Right renal cortex interstitium (tissue), 3 donors: ENCODE data around the gene ABHD17C. TPM values are rescaled to one million over a fixed set of nuclear protein-coding genes. Genes with fewer than 3 reads are reported as not detected.
"Not testable (repeated sequence)": the region's sequence is repeated elsewhere in the genome, so short reads cannot be mapped to it uniquely, and the experiment has no call there.

Experiments
- DNase-seq, 3 donors: peaks; one replicate each; pipeline ENCODE4 v3.0.0-alpha.2; 2013; ENCODE audit warnings: low read depth in 3 of 3, low spot score in 2 of 3
- polyA plus RNA-seq, 3 donors: library from polyadenylated mRNA; unstranded; fragments of 120-200 nt; gene quantifications; one replicate each; pipeline ENCODE4 v1.2.1, GENCODE V29; 2013; ENCODE audit not compliant: insufficient read length in 3 of 3

The ABHD17C gene
- 10 to 100 TPM; 34.5 to 38.4 (median 36.3) TPM for polyA plus RNA-seq

DNA sequence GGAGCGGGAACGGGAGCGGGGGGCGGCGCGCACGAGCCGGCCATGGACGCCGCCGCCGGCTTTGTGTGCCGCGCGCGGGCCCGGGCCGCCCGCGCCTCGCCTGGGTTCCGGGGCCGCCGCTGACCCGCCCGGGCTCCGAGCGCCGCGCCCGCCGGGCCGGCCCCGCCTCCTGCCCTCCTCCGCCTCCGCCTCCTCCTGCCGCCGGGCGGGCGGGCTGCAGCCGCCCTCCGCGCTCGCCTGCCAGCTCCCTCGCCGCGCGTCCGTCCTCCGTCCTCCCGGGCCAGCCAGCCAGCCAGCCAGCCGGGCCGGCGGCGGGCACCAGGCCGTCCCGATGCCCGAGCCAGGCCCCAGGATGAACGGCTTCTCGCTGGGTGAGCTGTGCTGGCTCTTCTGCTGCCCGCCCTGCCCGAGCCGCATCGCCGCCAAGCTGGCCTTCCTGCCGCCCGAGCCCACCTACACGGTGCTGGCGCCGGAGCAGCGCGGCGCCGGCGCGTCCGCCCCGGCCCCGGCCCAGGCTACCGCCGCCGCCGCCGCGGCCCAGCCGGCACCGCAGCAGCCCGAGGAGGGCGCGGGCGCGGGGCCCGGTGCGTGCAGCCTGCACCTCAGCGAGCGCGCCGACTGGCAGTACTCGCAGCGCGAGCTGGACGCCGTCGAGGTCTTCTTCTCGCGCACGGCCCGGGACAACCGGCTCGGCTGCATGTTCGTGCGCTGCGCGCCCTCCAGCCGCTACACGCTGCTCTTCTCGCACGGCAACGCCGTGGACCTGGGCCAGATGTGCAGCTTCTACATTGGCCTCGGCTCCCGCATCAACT, at the start of gene ABHD17C:
Gene ABHD17C (plus strand): TSS at position 212 of the 812 bp plus-strand sequence. CDS start 120 bp downstream, at position 332.
- DNase-seq, result peak in 2 of 3 donors; percentile 25 to 30

DNA sequence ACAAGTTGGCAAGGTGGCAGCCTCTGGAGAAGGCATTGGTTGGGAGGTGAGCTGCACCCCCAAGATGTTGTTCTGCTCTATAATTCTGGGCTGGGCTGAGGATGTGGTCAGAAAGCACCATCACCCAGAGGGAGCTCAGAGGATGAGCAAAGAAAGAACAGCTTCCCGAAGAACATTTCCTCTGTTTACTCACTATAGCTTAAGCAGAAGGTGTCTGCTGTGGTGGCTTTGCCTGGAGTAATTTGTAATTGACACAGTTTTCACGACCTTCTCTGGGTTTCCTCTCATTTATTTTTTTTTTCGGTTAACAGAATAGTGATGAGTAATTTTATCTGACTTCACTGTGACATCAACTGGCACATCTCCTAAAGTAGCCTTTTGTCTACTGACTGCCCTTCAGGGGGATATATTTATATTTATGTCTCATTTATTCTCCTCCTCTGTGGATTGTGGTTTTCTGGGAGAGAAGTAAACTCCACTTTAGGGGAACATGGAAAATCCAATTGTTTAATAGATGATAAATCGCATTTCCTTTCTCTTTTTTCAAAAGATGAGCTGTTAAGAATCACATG, 49.5 kb upstream of the ABHD17C start:
- DNase-seq, result no peak

DNA sequence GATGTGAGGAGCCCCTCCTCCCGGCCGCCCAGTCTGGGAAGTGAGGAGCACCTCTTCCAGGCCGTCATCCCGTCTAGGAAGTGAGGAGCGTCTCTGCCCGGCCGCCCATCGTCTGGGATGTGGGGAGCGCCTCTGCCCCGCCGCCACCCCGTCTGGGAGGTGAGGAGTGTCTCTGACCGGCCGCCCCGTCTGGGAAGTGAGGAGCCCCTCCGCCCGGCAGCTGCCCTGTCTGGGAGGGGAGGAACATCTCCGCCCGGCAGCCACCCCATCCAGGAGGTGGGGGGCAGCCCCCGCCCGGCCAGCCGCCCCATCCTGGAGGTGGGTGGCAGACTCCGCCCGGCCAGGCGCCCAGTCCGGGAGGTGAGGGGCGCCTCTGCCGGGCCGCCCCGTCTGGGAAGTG, 47.7 kb upstream of the ABHD17C start:
- not testable (repeated sequence) for DNase-seq

DNA sequence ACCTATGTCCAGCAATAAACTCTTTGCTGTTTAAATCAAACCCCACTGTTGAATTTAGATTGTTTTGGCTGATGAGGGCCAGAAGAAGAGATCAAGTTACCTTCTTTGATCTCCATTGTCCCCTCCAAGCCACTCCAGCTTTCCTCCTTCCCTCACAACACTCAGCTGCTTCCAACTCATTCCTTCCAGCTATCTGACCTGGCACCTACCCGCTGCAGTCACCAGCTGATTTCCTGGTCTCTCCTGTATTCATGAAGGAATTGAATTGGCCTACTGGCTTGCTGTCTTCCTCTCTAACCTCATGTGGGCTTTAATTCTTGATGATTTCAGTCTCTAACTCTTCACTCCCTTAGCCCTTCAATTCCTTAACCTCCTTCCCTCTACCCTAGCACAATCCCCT, 40.8 kb upstream of the ABHD17C start:
- no peak for DNase-seq

DNA sequence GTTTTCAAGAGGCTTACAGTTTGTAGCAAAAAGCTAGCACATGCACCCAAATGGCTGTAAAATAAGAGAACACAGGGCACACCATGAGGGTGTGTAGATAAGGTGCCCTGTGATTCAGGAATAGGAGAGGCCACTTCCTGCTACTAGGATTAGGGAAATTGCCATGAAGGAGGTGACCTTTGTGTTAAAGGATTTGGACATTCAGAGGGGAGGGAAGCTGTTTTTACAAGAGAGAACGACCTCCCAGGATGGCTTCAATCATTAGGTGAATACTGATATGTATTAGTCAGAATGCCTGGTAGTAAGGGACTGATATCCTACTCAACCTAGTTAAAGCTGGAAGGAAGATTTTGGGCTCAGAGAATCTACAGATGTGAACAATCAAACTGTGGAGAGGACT, 35.7 kb upstream of the ABHD17C start:
- no peak for DNase-seq

DNA sequence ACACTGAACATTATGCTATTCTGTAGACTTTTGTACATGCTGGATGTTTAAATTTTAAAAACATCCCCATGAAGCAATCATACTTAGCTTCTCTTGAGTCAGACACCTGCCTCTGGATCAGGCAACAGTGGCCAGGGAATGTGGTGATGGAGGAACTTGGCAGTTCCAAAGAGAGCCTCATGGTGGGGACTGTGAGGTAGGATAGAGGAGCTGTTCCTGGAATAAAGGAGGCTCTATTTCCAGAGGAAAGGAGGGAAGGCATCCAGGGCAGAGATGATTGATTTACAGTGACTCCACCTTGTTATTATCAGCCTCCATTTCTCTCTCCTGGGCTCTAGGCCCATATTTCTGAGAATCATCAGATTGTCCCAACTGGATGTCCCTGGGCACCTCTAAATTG, 35.0 kb upstream of the ABHD17C start:
- no peak for DNase-seq

DNA sequence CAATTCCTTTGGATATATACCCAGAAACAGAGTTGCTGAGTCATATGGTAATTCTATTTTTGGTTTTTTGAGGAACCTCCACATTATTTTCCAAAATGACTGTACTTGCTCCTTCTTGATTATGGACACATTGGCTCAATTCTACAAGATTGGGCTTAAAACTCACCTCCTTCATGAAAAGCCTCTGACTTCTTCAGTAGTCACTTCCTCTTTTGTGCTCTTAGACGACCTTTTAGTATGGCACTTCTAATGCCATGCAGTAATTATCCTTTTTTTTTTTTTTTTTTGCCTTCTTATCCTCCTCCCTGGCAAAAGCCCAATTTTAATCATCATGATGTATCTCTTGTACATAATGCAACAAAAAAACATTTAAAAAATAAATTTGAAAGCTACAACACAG, 33.0 kb upstream of the ABHD17C start:
- DNase-seq, result no peak

DNA sequence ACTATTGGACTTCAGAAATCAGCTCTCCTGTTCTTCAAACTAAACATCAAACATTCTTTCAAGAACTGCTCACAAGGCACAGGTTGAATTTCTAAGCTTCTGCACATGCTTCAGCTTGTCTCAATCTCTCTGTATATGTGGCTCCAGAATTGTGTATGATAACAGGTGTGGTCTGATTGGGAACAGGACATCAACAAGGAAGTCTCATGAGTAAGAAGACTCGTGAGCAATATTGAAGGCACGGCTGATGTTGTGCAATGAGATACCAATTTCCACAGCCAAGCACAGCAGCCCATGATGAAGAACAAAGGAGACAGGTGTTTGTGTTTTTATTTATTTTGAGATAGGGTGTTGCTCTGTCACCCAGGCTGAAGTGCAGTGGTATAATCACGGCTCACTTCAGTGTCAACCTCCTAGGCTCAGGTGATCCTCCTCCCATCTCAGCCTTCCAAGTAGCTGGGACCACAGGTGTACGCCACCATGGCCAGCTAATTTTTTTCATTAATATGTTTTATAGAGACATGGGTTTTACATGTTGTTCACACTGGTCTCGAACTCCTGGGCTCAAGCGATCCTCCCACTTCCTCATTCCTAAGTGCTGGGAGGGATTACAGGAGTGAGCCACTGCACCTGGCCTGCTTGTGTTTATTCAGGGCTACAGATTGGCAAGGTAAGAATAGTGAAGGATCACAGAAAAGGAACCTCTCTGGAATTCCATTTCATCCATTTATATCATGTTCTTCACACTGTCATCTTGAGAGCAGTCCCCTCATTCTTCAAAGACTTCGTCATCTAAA, 32.2 kb upstream of the ABHD17C start:
- DNase-seq, result no peak

DNA sequence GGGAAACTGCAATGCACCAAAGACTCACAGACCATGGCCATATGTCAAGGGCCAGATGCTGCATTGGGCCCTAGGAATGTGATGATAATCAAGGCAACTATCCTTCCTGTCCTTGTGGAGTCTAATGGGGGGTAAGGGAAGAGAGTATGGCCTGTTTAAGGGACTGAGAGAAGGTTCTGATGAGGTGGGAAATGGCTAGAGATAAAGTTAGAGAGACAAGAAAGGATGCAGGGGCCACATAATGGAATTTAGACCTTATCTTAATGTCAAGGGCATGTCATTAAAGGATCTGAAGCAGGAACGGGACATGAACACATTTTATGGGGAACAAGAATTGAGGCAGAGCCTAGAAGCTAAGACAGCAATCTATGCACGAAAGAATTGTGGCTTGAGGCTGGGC, 30.0 kb upstream of the ABHD17C start:
- no peak for DNase-seq

DNA sequence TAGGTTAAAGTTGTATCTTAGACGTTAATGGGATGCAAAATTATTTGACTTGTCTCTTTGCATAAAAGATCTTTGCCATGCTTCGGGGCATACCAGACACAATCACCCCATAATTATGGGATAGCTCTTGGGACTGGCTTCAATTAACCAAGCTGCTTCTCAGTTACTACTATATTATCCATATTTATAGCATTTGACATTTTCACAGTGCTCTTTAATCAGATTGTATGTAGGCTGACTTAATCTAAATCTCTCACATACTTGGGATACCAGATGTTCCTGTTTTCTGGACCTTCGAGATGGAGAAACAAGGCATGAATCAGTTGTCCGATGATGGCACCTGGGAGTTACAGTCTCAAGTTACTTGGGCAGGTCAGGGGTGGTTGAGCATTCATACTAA, 27.2 kb upstream of the ABHD17C start:
- DNase-seq, result no peak

DNA sequence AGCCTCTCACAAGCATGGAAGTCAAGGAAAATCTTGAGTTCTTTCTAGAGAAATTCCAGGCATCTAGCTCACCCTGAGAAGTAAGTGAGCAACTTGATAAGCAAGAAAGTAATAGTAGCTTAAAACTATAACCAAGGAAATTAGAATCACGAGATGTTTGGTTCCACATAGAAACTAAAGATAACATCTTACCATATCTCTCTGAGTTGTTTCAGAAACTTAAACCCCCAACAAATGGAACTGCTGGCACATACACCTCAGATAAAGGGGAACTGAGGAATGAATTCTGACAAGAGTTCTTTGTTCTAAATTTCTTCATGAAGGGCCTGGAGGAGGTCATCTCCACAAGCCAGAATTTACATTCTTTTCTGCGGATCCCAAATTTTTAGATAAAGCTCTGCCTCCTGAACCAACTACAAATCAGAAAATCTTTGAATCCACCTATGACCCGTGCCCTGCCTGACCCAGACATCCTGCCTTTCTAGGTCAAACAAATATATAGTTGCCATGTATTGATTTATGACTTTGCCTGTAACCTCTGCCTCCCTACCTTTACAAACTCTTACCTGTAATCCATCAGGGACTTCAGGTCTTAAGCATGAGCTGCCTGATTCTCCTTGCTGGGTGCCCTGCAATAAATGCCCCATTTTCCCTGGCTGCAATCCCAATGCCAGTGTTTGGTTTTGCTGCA, 26.4 kb upstream of the ABHD17C start:
- no peak for DNase-seq

DNA sequence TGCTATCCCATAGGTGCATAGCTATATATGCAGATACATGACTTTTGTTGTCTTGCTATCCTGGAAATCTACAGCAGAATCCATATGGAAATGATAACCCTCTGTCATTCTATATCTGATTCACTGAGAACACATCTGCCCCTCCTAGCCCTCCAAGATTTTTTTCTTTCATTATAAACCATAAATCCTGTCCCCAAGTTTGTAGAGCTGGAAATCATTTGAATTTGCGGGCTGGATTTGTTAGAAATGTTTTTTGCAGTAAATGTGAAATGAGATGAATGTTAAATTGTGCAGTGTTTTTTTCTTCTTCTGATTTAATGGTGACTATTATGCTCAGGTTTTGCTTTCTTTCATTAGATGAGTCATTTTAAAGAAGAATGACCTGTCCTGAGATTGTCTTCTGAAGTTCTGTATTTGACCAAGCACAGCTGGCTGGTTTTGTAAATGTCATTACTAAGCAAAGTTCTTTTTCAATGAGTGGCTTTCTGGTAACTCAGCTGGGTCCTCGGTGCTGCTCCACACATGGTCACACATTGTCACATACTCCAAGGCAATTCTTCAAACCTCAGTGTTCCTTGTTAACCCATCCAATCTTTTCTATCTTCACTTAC, 25.3 kb upstream of the ABHD17C start:
- DNase-seq, result no peak

DNA sequence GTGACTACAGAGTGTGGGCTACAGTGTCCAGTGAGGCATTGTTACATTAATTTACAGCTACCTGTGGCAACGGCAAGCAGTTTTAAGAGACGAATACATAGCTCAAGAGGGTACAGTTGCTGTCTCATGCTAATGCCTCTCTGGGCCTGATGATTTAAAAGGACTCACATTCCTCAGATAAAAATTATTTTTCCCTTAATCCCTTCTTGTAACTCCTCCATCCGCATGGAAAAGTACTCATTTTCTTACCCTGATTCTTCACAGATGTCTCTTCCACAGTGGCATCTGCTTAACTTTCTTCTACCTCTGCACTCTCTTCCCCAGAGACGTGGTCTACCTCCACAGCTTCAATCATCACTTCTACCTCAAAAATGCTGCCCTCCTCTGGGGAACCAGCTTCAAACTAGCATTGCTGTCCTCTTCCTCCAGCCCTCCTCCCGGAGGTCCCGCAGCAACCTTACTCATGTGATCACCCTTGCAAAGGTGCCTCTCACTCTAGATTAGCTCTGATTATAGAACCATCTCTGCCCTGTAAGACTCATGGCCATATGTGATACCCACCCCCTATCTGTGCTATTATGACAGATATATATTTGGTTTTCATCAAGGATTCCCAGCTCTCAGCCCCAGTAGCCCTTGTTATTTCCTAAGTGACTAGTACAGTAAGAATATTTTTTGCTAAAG, 21.4 kb upstream of the ABHD17C start:
- DNase-seq, result no peak

DNA sequence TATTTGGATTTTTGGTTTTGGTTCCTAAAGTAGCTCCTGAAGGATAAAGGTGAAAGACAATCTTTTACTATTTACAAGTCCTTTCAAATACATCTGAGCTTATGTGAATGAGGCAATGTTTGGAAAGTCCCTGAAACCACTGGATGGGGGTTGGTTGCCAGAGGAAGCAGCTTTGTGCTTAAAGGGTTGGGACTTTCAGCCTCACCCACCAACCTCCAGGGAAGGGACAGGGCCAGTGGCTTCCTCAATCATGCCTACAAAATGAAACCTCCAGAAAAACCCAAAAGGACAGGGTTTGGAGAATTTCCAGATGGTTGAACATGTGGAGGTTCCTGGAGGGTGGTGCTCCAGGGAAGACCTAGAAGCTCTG, 20.9 kb upstream of the ABHD17C start:
- no peak for DNase-seq

DNA sequence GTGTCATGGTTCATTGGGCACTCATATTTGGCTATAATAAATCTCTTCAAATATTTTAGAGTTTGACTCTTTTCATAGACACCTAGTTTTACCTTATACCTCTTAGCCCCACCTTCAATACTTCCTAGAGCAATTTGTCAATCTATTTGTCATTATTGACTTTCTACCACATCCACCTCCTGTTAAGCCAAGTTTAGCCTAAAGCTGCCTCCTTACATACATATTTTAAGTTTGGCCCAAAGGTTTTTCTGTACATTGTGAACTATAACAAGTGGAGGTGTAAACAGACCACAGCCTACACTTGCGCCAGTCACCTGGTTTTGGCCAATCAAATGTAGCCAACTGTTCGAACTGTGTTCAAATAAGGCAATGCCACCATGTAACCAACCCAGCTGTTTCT, 18.1 kb upstream of the ABHD17C start:
- no peak for DNase-seq

DNA sequence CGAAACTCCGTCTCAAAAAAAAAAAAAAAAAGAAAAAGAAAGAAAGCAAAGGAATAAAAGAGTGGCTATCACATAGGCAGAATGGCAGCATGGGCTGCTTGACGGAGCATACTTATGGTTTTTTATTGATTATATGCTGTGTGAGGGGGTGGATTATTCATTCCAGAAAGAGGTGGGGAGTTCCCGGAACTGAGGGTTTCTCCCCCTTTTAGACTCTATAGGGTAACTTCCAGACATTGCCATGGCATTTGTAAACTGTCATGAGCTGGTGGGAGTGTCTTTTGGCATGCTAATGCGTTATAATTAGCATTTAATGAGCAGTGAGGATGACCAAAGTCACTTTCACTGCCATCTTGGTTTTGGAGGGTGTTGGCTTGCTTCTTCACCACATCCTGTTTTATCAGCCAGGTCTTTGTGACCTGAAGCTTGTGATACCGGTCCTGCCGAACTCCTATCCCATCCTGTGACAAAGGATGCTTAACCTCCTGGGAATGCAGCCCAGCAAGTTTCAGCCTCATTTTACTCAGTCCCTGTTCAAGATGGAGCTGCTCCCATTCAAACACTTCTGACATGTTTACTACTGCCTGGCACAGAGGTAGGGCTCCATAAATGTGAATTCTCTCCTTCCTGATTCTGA, 15.8 kb upstream of the ABHD17C start:
- DNase-seq, result no peak

DNA sequence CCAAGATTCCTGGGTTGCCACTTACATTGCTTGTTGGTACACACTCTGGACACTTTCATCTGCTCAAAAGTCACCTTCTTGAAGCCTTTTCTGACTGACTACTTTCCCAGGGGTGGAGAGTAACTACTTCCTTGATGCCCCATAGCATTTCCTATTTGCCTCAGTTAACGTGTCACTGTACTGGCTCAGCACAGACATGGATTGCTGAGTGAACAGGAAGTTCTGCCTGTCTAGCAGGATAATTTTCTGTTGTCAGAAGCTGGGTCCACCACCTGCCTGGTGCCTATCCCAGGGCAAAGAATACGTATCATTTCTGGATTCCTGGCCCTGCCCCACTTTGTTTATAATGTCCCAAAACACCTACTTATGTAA, 15.3 kb upstream of the ABHD17C start:
- no peak for DNase-seq

DNA sequence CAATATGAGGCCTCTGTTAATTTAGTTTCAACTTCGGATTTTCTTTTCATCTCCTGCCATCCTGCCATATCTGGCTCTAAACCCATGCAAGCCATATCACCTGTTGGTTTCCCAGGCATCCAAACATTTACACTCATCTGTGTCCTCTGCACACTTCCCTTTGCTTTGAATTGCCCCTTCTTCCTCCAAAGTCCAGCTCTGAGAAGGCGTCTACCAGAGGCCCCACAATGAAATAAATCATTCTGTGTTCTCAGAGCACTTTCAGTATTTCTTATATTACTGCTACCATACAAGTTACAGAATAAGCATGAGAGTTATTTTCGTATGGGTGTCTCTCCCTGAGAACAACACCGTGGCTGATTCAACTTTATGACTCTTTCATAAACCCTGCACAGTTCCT, 12.9 kb upstream of the ABHD17C start:
- no peak for DNase-seq

DNA sequence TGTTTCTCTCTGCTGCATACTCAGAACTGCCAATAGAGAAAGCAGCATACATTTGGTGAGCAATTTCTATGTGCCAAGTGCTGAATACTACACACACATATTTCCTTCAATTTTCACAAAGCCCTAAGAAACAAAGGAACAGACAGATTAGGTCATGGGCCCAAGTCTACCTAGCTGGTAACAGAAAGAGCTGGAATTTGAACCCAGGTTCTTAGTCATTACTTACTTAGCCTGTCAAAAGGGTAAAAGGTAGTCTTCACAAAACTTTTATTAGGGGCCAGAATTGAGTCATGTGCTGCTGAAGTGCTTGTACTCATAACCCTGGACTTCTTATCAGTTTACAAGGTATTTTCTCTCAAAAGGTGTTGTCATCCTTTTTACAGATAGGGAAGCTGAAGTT, 10.4 kb upstream of the ABHD17C start:
- no peak for DNase-seq

DNA sequence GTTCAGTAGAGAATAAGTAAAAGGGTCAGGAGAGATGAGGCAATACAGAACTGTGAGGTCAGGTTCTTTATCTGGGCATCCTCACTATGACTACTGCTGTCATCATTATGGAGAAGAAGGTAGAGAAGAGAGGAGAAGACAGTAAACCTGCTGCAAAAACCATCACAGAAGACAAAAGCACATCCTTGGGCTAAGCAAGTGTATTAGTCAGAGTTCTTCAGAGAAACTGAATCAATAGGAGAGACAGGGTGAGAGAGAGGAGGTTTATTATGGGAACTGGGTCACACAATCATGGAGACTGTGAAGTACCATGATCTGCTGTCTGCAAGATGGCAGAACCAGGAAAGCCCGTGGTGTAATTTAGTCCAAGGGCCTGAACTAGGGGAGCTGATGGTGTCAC, 9.5 kb upstream of the ABHD17C start:
- no peak for DNase-seq
